Esophagus mucosa (tissue), 1 donor: ENCODE data around the gene SUPT4H1. TPM values are rescaled to one million over a fixed set of nuclear protein-coding genes. Genes with fewer than 3 reads are reported as not detected.

Experiments
- ATAC-seq: fragments of 200-7000 bp; cut with Tn5 transposase; one replicate; pipeline ENCODE4 v1.9.1; 2020
- total RNA-seq: library from RNA; stranded (reverse); gene quantifications from one replicate; pipeline ENCODE4 v1.2.4, GENCODE V29; 2023
- donor health status: DM: yes; HTN: yes; CAD: no.

The SUPT4H1 gene
- total RNA-seq, 1 donor from 2014 or later = 58.3 TPM

- ATAC-seq = peak; percentile 81
These were observed 47.8 kb downstream of the SUPT4H1 start for GRCh38 chr17:58303971-58304749.

GRCh38 chr17:58302919-58303585, 48.9 kb downstream of the SUPT4H1 start:
- no peak for ATAC-seq

- no peak for ATAC-seq
These were observed 49.7 kb downstream of the SUPT4H1 start for GRCh38 chr17:58302171-58302918.

DNA sequence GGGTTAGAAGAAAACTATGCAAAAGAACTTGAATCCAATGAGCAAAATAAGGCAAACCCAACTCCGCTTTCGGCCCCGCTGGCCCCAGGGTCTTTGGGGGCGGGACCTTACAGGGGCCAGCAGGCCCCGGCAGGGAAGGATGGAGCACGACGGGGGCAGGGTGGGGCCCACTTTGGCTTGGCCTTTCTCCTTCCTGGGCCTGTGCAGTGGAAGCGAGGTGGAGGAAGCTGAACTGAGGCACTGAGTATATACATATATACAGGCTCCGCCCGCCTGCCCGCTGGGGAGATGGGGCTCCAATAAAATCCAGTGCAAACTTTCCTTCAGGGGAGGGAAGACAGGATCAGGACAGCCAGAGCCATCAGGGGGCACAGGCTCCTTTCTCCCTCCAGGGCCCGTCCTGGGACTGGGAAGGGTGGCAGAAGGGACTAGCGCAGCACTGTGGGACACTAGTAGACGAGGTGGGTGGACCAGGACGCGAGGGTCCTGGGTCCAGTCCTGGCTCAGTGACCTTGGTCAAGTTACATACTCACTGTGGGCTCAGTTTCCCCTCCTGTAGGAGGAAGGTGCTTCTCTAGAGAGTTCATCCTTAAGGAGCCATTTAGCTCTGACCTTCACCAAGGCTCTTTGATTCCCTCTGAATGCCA, 50.4 kb downstream of the SUPT4H1 start:
- no peak for ATAC-seq

DNA sequence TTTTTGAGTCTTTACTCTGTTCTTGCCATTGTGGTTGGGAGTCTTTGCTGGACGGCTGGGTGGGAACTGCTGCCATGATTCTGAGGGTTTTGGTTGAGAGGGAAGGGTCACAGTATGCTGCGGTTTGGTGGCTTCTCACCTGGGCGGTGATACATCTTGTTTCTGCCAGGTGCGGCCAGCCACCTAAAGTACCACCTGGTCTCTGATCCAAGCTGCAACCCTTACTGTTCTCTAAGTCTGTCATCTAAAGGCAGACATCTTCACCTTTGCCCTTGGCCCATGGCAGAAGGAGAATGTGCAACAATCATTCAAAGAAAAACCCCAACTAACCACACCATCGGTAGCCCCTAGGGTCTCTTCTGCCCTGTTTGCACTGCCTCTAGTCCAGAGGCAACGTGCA, 51.7 kb downstream of the SUPT4H1 start:
- no peak for ATAC-seq

Other genes starting within 250 kb of the SUPT4H1 start
- not detected for gene OR4D1, start 203.8 kb downstream of the SUPT4H1 start, total RNA-seq
- not detected for gene OR4D2, start 185.2 kb downstream of the SUPT4H1 start, total RNA-seq
- not detected for gene EPX, start 159.5 kb downstream of the SUPT4H1 start, total RNA-seq
- 13.6 TPM for gene MKS1, start 132.9 kb downstream of the SUPT4H1 start, total RNA-seq
- 0.44 TPM for gene LPO, start 113.6 kb downstream of the SUPT4H1 start, total RNA-seq
- not detected for gene MPO, start 71.3 kb downstream of the SUPT4H1 start, total RNA-seq
- gene TSPOAP1, start 23.4 kb downstream of the SUPT4H1 start, total RNA-seq = 2.6 TPM
- 7.4 TPM for gene RNF43, start 65.3 kb upstream of the SUPT4H1 start, total RNA-seq
- gene HSF5, start 136.2 kb upstream of the SUPT4H1 start, total RNA-seq = not detected
- 32.3 TPM for gene MTMR4, start 162.4 kb upstream of the SUPT4H1 start, total RNA-seq